ENCODE results near the gene SRRM2. TPM values are rescaled to one million over a fixed set of nuclear protein-coding genes. Genes with fewer than 3 reads are reported as not detected.

Gene SRRM2
- total and polyA plus RNA-seq, 9 of the 15 experiments (the other 6 are each of a cell fraction or from before 2014, with no cell fraction given), result 26.7 to 563 (median 81.1) TPM

DNA sequence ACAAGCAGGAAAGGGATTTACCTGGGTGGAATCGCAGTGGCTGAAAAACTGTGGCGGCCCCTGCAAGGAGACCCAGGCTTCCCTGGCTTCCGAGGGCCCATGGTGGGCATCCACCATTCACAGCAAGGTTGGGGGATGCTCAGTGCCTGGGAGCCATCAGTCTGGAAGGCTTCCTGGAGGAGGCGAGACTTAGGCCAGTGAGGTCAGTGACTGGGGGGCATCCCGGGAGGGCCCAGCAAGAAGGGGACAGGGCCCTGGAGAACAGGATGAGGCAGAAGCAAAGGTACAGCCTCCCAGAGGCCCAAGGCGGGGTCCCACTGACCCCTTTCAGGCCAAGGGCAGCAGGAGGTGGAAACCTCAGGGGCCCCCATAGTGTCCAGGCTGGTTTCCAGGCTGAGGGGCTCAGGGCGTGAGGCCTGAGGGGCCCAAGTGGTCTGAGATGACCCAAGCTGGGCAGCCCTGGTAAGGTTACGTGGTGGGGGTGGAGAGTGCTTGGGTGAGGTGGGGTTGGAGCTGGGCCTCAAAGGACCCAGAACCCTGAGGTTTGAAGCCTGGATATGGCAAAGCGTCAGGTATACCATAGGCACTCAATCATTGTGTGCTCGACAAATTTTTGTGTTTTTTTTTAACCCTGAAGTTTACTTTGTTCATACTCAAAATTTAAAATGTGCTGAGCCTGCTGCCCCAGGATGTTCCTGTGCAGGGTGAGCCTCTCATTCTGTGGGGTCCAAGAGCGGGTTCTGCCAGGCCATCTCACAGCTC lies 15.8 kb upstream of the SRRM2 start:
- ChIA-PET CTCF (ENCODE audit: low intra/inter-chr PET ratio) (no interaction called here), POLR2A (interaction anchor here (0.6 to 1.4 kb wide), 3 partner anchors 14 to 206 kb away, joined by 3 to 6 read pairs (median 4); partner anchors contain the start of genes CEMP1 and SRRM2)
- Histone ChIP-seq H3K79me2 (ENCODE audit: control insufficient read depth, insufficient read depth, low read length) (no peaks in the 10 kb centered on the region), H3K4me3 (no peak overlapping the region), H3K9me3 (replicated peaks; ENCODE audit: control insufficient read depth, insufficient read depth, low read depth, low read length) (no peaks in the 10 kb centered on the region), H3K4me2 (ENCODE audit: insufficient read depth, low read length) (no peak overlapping the region), H3K27me3 (ENCODE audit: control insufficient read depth in 2 of 2, insufficient read depth in 2 of 2, low read length in 2 of 2) (no peaks in the 10 kb centered on the region), H4K20me1 (replicated peaks; ENCODE audit: control insufficient read depth, insufficient read depth, low read length) (no peaks in the 10 kb centered on the region), H3K27ac (ENCODE audit: extremely low read depth, low read depth, low read length) (no peak overlapping the region), H2AFZ (ENCODE audit: low read depth, low read length) (no peak overlapping the region), H3K9ac (ENCODE audit: insufficient read depth in 1 of 2, low read depth in 2 of 2, low read length in 2 of 2) (no peak overlapping the region; a peak in 2 of 4 replicates), H3K4me1 (replicated peaks in 1 of 2; ENCODE audit: control insufficient read depth in 2 of 2, insufficient read depth in 2 of 2, low read length in 2 of 2) (peaks cover 7 to 35% of the 10 kb centered on the region in 2 experiments; a peak in 4 of 5 replicates), H3K36me3 (ENCODE audit: control insufficient read depth, insufficient read depth, low read length) (no peaks in the 10 kb centered on the region), H3K9me1 (ENCODE audit: control insufficient read depth, insufficient read depth, low read length) (no peaks in the 10 kb centered on the region)
- DNase-seq (ENCODE audit: extremely low read depth in 1 of 4, low spot score in 3 of 4) (no peak), FAIRE-seq (peak; percentile 26), ATAC-seq (no peak)
- BruUV-seq (replicated peaks), result no TSS peak
- peak; percentile 52; the same call in 1 of the 2 replicates for TF ChIP-seq ZKSCAN8 (CRISPR knock-in tag; IDR thresholded peaks at IDR 0.05)
- peak; percentile 80 for TF ChIP-seq ZFP36 (IDR thresholded peaks at IDR 0.05; ENCODE audit: low read depth, low read length, partially characterized antibody)
- no peak for TF ChIP-seq SRSF7 (optimal IDR thresholded peaks at IDR 0.05; ENCODE audit: low read depth, low read length)
- in situ Hi-C loops (cut with MboI), result no loop called here
- WGBS (ENCODE audit: insufficient coverage, low coverage, missing lambda C conversion rate), result 75% methylated on average over 10 of the region's 11 CpGs
- intact Hi-C loops (cut with micrococcal nuclease), result no loop called here

DNA sequence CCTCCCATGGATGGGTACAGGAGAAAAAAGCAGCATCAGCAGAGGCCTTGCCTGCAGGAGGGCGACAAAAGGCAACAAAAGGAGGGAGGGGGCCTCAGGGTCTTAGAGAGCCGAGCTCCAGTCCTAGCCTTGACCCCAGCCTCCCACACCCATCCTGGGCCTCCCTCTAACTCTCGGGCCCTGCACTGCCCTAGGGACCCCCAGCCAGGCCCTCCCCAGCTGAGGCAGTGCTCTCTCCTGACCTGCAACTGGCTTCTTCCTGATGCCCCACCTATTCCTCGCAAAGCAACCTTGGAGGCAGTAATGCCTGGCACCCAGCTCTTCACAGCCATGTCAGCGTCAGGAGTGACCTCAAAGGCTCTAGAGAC lies 15.2 kb upstream of the SRRM2 start:
- peaks cover 7 to 35% of the 10 kb centered on the region in 2 experiments; a peak in 4 of 5 replicates for H3K4me1 ChIP-seq (replicated peaks in 1 of 2; ENCODE audit: control insufficient read depth in 2 of 2, insufficient read depth in 2 of 2, low read length in 2 of 2)
- in situ Hi-C loops (cut with MboI), result no loop called here
- H3K9me1 ChIP-seq (ENCODE audit: control insufficient read depth, insufficient read depth, low read length), result no peaks in the 10 kb centered on the region
- POLR2A ChIA-PET, result interaction anchor here (0.9 to 2.7 kb wide), 2 partner anchors 13 to 30 kb away, joined by 4 to 10 read pairs; no protein-coding TSS in a partner anchor
- no peak overlapping the region for H3K4me3 ChIP-seq
- H4K20me1 ChIP-seq (replicated peaks; ENCODE audit: control insufficient read depth, insufficient read depth, low read length), result no peaks in the 10 kb centered on the region
- H3K27me3 ChIP-seq (ENCODE audit: control insufficient read depth in 2 of 2, insufficient read depth in 2 of 2, low read length in 2 of 2), result no peaks in the 10 kb centered on the region
- H2AFZ ChIP-seq (ENCODE audit: low read depth, low read length), result no peak overlapping the region
- no peak overlapping the region for H3K27ac ChIP-seq (ENCODE audit: extremely low read depth, low read depth, low read length)
- ATAC-seq (no peak), DNase-seq (ENCODE audit: extremely low read depth in 1 of 4, low spot score in 3 of 4) (no peak), FAIRE-seq (no peak)
- H3K4me2 ChIP-seq (ENCODE audit: insufficient read depth, low read length), result no peak overlapping the region
- peak overlapping the region in 1 of 2 experiments; percentile 90; a peak in 2 of 4 replicates for H3K9ac ChIP-seq (ENCODE audit: insufficient read depth in 1 of 2, low read depth in 2 of 2, low read length in 2 of 2)
- 77% methylated on average over 5 of the region's 5 CpGs for WGBS (ENCODE audit: insufficient coverage, low coverage, missing lambda C conversion rate)
- no peaks in the 10 kb centered on the region for H3K9me3 ChIP-seq (replicated peaks; ENCODE audit: control insufficient read depth, insufficient read depth, low read depth, low read length)
- no peaks in the 10 kb centered on the region for H3K36me3 ChIP-seq (ENCODE audit: control insufficient read depth, insufficient read depth, low read length)
- no peaks in the 10 kb centered on the region for H3K79me2 ChIP-seq (ENCODE audit: control insufficient read depth, insufficient read depth, low read length)
- intact Hi-C loops (cut with micrococcal nuclease), result no loop called here
- CTCF ChIA-PET (ENCODE audit: low intra/inter-chr PET ratio), result no interaction called here
- BruUV-seq (replicated peaks), result no TSS peak
- TF ChIP-seq ZNF551 (CRISPR knock-in tag; IDR thresholded peaks at IDR 0.05) (no peak), CBFA2T2 (conservative IDR thresholded peaks at IDR 0.05) (no peak), STAG1 (CRISPR knock-in tag; IDR thresholded peaks at IDR 0.05; ENCODE audit: borderline replicate concordance) (no peak), FOXK1 (CRISPR knock-in tag; IDR thresholded peaks at IDR 0.05; ENCODE audit: borderline replicate concordance) (no peak)
- TF ChIP-seq, protein P1, sequence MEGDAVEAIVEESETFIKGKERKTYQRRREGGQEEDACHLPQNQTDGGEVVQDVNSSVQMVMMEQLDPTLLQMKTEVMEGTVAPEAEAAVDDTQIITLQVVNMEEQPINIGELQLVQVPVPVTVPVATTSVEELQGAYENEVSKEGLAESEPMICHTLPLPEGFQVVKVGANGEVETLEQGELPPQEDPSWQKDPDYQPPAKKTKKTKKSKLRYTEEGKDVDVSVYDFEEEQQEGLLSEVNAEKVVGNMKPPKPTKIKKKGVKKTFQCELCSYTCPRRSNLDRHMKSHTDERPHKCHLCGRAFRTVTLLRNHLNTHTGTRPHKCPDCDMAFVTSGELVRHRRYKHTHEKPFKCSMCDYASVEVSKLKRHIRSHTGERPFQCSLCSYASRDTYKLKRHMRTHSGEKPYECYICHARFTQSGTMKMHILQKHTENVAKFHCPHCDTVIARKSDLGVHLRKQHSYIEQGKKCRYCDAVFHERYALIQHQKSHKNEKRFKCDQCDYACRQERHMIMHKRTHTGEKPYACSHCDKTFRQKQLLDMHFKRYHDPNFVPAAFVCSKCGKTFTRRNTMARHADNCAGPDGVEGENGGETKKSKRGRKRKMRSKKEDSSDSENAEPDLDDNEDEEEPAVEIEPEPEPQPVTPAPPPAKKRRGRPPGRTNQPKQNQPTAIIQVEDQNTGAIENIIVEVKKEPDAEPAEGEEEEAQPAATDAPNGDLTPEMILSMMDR (IDR thresholded peaks at IDR 0.05 in 2 of 3, conservative IDR thresholded peaks at IDR 0.05 in 1 of 3; ENCODE audit: insufficient read depth in 2 of 3, low read depth in 1 of 3, low read length in 3 of 3), result no peak
- TF ChIP-seq, protein P2, sequence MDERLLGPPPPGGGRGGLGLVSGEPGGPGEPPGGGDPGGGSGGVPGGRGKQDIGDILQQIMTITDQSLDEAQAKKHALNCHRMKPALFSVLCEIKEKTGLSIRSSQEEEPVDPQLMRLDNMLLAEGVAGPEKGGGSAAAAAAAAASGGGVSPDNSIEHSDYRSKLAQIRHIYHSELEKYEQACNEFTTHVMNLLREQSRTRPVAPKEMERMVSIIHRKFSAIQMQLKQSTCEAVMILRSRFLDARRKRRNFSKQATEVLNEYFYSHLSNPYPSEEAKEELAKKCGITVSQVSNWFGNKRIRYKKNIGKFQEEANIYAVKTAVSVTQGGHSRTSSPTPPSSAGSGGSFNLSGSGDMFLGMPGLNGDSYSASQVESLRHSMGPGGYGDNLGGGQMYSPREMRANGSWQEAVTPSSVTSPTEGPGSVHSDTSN (CRISPR knock-in tag; IDR thresholded peaks at IDR 0.05; ENCODE audit: low read depth), result no peak
- TF ChIP-seq, protein P2 (tag; conservative IDR thresholded peaks at IDR 0.05; ENCODE audit: low read depth), result no peak
